GM20000 (cell line): ENCODE results near the gene FAM3A.
A peak's percentile ranks its signal among the peaks of the same experiment; 100 is the strongest.

ENCODE experiments used
- DNase-seq: peaks from one replicate; pipeline ENCODE4 v3.0.0; 2012; ENCODE audit warnings: low spot score
- TF ChIP-seq, protein P1 (sequence below): IDR thresholded peaks from 2 replicates; pipeline ENCODE4 v1.5.1; 2012; ENCODE audit warnings: mild to moderate bottlenecking, control low read depth; ENCODE audit errors: extremely low read depth, missing control alignments

FAM3A gene

DNA sequence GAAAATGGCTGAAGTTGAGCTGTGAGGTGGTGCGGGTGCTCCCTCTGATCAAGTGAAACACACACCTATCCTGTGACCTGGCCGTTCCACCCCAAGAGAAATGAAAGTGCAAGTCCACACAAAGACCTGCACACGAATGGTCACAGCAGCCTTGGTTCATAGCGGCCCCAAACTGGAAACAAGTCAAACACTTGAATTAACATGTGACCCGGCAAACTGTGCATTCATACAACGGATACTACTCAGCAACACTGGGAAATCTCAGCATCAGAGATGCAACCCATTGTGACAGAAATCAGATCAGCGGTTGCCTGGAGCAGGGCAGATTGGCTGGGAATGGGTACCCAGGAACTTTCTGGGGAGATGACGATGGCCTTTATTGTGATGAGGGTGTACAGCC lies 23.0 kb upstream of the FAM3A start:
- TF ChIP-seq, protein P1, sequence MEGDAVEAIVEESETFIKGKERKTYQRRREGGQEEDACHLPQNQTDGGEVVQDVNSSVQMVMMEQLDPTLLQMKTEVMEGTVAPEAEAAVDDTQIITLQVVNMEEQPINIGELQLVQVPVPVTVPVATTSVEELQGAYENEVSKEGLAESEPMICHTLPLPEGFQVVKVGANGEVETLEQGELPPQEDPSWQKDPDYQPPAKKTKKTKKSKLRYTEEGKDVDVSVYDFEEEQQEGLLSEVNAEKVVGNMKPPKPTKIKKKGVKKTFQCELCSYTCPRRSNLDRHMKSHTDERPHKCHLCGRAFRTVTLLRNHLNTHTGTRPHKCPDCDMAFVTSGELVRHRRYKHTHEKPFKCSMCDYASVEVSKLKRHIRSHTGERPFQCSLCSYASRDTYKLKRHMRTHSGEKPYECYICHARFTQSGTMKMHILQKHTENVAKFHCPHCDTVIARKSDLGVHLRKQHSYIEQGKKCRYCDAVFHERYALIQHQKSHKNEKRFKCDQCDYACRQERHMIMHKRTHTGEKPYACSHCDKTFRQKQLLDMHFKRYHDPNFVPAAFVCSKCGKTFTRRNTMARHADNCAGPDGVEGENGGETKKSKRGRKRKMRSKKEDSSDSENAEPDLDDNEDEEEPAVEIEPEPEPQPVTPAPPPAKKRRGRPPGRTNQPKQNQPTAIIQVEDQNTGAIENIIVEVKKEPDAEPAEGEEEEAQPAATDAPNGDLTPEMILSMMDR = no peak
- no peak for DNase-seq

DNA sequence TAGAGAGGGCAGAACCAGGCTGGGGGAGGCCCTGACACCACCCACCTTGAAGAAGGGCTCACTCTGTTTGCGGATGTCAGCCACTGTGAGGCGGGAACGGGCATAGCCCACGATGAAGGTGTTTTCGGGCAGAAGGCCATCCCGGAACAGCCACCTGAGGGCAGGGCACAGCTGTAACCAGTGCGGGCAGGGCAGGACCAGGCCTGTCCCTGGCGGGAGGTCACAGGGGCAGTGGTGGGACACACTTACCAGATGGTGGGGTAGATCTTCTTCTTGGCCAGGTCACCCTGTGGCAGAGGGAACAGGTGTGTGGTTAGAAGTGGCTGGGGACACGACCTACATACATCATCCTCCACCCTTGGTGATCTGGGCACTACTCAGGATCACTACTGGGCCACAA lies 19.9 kb upstream of the FAM3A start:
- TF ChIP-seq, protein P1 = no peak
- DNase-seq = no peak

DNA sequence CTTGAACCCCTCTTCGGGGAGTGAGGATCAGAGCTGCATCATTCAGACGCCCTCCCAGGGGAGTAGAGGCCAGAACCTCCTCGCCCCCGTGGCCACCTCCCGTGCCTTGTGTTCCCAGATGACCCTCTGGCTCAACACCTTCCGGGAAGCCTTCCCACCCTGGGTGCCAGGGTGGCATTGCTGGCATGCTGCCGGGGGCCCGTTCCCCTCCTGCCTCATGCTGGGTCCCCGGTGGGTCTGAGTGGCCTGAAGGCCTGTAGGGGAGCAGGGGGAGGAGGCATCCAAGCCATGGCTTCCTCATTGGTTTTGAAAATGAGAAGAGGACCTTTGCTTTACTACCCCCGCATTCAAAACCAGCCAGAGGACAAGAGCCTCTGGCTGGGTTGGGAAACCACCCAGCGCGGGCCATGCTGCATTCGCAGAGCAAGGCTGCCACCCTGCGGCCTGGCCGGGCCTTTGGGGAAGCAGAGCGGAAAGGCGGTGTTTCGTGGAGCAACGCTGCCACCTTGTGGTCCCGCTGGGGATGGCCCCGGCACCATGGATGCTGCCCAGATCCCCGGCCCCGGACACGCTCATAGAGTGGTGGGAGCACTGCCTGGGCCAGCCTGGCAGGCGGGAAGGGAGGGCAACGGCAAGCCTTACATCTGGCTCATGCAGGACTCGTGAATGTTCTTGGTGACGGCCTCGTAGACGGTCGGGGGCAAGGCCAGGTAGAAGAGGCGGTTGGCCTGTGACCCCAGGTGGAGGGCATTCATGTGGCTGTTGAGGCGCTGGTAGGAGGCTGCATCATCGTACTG lies 18.7 kb upstream of the FAM3A start:
- DNase-seq = peak; percentile 87
- TF ChIP-seq, protein P1 = peak; percentile 87

DNA sequence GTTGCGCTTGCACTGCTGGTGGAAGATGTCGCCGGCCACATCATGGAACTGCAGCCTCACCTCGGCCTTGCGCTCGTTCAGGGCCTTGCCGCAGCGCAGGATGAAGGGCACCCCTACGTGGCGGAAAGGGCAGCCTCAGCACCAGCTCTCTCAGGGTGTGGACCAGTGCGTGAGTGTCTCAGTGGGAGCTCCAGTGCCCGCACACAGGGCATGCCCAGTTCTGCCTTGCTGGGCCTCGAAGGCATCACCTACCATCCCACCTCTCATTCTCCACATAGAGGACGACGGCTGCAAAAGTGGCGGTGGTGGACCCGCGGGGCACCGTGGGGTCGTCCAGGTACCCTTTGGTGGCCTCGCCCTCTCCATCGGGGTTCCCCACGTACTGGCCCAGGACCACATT lies 16.7 kb upstream of the FAM3A start:
- TF ChIP-seq, protein P1 = no peak

DNA sequence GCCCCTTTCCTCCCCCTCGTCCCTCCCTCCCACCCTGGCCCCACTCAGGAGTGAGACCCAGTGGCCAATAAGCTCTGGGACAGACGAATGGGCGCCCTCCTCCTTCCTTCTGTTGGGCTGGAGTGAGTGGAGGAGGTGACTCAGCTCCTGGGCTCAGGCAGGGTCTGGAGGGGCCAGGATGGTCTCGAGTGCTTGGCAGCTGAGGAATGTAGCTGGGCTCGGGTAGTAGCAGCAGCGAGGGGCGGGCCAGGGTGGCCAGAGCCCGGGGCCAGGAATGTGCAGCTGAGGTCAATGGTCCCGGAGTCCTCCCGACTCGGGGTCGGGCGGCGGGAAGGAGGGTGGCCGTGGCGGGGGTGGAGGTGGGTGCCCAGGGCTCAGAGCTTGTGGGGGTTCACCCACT lies 15.6 kb upstream of the FAM3A start:
- TF ChIP-seq, protein P1 = no peak
- DNase-seq = no peak

More for the DNA sequence above, 16.7 kb upstream of the FAM3A start:
- DNase-seq = no peak

DNA sequence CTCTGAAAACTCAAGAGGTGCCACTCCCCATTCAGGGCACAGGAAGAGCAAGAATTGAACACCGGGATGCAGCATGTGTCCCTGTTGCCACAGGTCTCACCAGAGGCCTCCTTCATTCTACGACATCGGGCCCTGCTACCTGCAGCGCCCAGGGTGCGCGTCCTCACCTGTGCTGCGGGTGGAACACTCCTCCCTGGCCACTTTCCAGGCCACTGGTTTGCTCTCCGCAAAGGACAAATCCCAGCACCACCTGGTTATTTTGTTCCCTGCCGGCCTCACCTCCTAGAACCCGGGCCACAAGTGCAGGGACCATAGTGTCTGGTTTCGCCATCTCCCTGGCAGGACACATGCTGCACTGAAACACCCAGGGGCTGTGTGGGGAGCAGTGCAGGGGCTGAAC lies 14.3 kb upstream of the FAM3A start:
- DNase-seq = no peak
- TF ChIP-seq, protein P1 = no peak

DNA sequence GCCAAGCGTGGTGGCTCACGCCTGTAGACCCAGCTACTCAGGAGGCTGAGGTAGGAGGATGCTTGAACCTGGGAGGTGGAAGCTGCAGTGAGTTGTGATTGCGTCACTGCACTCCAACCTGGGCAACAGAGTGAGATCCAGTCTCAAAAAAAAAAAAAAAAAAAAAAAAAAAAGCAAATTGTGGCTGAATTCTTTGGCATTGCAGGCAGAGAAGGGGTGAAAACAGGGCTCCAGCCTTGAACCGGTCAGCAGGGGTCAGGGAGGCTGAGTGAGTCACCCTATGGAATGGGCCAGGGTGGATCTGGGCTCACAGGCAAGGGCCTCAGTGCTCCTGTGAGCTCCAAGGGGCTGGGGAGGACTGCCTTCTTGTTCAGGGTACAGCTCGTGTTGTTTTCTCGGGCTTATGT lies 13.2 kb upstream of the FAM3A start:
- TF ChIP-seq, protein P1 = no peak
- no peak for DNase-seq
